ENCODE measurements around the gene RBMS2. TPM values are rescaled to one million over a fixed set of nuclear protein-coding genes. Genes with fewer than 3 reads are reported as not detected.
A peak's percentile ranks its signal among the peaks of the same experiment; 100 is the strongest.
"Not testable (repeated sequence)": the region's sequence is repeated elsewhere in the genome, so short reads cannot be mapped to it uniquely, and the experiment has no call there.

Gene RBMS2
- polyA plus RNA-seq, 2 of the 4 experiments (the other 2 are of a cell fraction) = 13.3 to 46.4 TPM

GRCh38 chr12:56510786-56511185, 10.8 kb upstream of the RBMS2 start:
- ATAC-seq (no peak), DNase-seq (ENCODE audit: low read depth in 1 of 2, low spot score in 1 of 2) (no peak), FAIRE-seq (no peak)
- H3K4me3 ChIP-seq = no peak overlapping the region
- no peak overlapping the region for H3K4me2 ChIP-seq
- WGBS (ENCODE audit: missing lambda C conversion rate) = 81% methylated on average over 16 of the region's 16 CpGs
- ChIA-PET CTCF (interaction anchor here (1.1 to 15.2 kb wide), 6 partner anchors 9 to 126 kb away, joined by 3 to 282 read pairs (median 6); no protein-coding TSS in a partner anchor), POLR2A (no interaction called here)
- H3K9me3 ChIP-seq = no peaks in the 10 kb centered on the region
- TF ChIP-seq CBX2 (IDR thresholded peaks at IDR 0.05; ENCODE audit: borderline replicate concordance, low read depth) = no peak
- no peak for TF ChIP-seq POLR2A (IDR thresholded peaks at IDR 0.05; ENCODE audit: low read length)
- no peak for TF ChIP-seq ATOH8 (CRISPR knock-in tag; IDR thresholded peaks at IDR 0.05; ENCODE audit: low read depth)
- H3K27ac ChIP-seq = no peak overlapping the region
- no peaks in the 10 kb centered on the region for H3K4me1 ChIP-seq

GRCh38 chr12:56514014-56514318, 7.7 kb upstream of the RBMS2 start:
- 50% methylated on average over 4 of the region's 4 CpGs for WGBS (ENCODE audit: missing lambda C conversion rate)

GRCh38 chr12:56517854-56518253, 3.8 kb upstream of the RBMS2 start:
- 94% methylated on average over 2 of the region's 2 CpGs for WGBS (ENCODE audit: missing lambda C conversion rate)
- DNase-seq (ENCODE audit: low read depth in 1 of 2, low spot score in 1 of 2) = no peak
- Histone ChIP-seq H3K4me2 (peak overlapping the region; percentile 63), H3K4me3 (no peak overlapping the region), H3K4me1 (peaks cover 37% of the 10 kb centered on the region), H3K9me3 (no peaks in the 10 kb centered on the region), H3K27ac (peak overlapping the region; percentile 59 to 89; a peak in 5 of 6 replicates)
- ChIA-PET POLR2A (no interaction called here), CTCF (interaction anchor here (2.2 to 15.2 kb wide), 4 partner anchors 22 to 118 kb away, joined by 5 to 282 read pairs (median 48); no protein-coding TSS in a partner anchor)
- no peak for ATAC-seq
- TF ChIP-seq RCOR1 (IDR thresholded peaks at IDR 0.05; ENCODE audit: low read depth, low read length) (no peak), JUNB (IDR thresholded peaks at IDR 0.05) (no peak), KDM5A (IDR thresholded peaks at IDR 0.05) (no peak), MAFK (IDR thresholded peaks at IDR 0.05; ENCODE audit: partially characterized antibody) (no peak), HOXA7 (CRISPR knock-in tag; IDR thresholded peaks at IDR 0.05) (no peak), ZSCAN20 (CRISPR knock-in tag; IDR thresholded peaks at IDR 0.05) (no peak), ATOH8 (CRISPR knock-in tag; IDR thresholded peaks at IDR 0.05; ENCODE audit: low read depth) (no peak), CHD2 (IDR thresholded peaks at IDR 0.05; ENCODE audit: low read length, partially characterized antibody) (no peak), PBX3 (IDR thresholded peaks at IDR 0.05) (no peak), POLR2A (IDR thresholded peaks at IDR 0.05; ENCODE audit: low read length) (no peak), KDM1A (IDR thresholded peaks at IDR 0.05; ENCODE audit: low read depth) (no peak), CBX2 (IDR thresholded peaks at IDR 0.05; ENCODE audit: borderline replicate concordance, low read depth) (no peak), ZNF302 (CRISPR knock-in tag; IDR thresholded peaks at IDR 0.05) (no peak)
- FAIRE-seq = no peak

More at GRCh38 chr12:56514014-56514318, 7.7 kb upstream of the RBMS2 start:
- peaks cover 12% of the 10 kb centered on the region for H3K4me1 ChIP-seq
- POLR2A ChIA-PET = interaction anchor here (0.9 to 1.3 kb wide), 2 partner anchors 55 to 121 kb away, joined by 3 read pairs; no protein-coding TSS in a partner anchor
- CTCF ChIA-PET = interaction anchor here (0.6 to 15.2 kb wide), 41 partner anchors 8 to 324 kb away, joined by 3 to 282 read pairs (median 7); partner anchors contain the start of genes ATP5F1B, GLS2, RBMS2 and SMARCC2
- H3K27ac ChIP-seq; FAIRE-seq; H3K4me3 ChIP-seq; H3K9me3 ChIP-seq; DNase-seq (ENCODE audit: low read depth in 1 of 2, low spot score in 1 of 2); H3K4me2 ChIP-seq: not testable (repeated sequence)
- ATAC-seq = peak in 1 of 2 experiments; percentile 23; a peak in 3 of 6 replicates
- TF ChIP-seq RAD21 (conservative IDR thresholded peaks at IDR 0.05 in 1 of 2, IDR thresholded peaks at IDR 0.05 in 1 of 2) = 0 out of 5 replicates have a peak, but pooled peaks of 1 of the 2 experiments have one; percentile 22

GRCh38 chr12:56518570-56518969, 3.0 kb upstream of the RBMS2 start:
- ChIA-PET CTCF (interaction anchor here (0.7 to 6.1 kb wide), 5 partner anchors 21 to 117 kb away, joined by 3 to 36 read pairs (median 5); no protein-coding TSS in a partner anchor), POLR2A (no interaction called here)
- DNase-seq (ENCODE audit: low read depth in 1 of 2, low spot score in 1 of 2) = peak in 1 of 2 experiments; percentile 64
- peak; percentile 73 for FAIRE-seq
- H3K9me3 ChIP-seq = no peaks in the 10 kb centered on the region
- peak in 1 of 2 experiments; percentile 34; a peak in 3 of 6 replicates for ATAC-seq
- H3K27ac ChIP-seq = peak overlapping the region; percentile 59 to 89
- peaks cover 41% of the 10 kb centered on the region for H3K4me1 ChIP-seq
- peak overlapping the region; percentile 63 for H3K4me2 ChIP-seq
- WGBS (ENCODE audit: missing lambda C conversion rate) = 1% methylated on average over 2 of the region's 2 CpGs
- no peak overlapping the region for H3K4me3 ChIP-seq
- TF ChIP-seq ZSCAN20 (CRISPR knock-in tag; IDR thresholded peaks at IDR 0.05) (no peak), CBX8 (IDR thresholded peaks at IDR 0.05) (no peak), POLR2AphosphoS2 (conservative IDR thresholded peaks at IDR 0.05; ENCODE audit: low read length) (no peak), JUNB (IDR thresholded peaks at IDR 0.05) (no peak; the same call in 1 of the 2 replicates), HEYL (CRISPR knock-in tag; IDR thresholded peaks at IDR 0.05) (no peak), SREBF2 (IDR thresholded peaks at IDR 0.05) (no peak), BCL3 (IDR thresholded peaks at IDR 0.05) (no peak), MAX (IDR thresholded peaks at IDR 0.05) (peak; percentile 70), KDM5A (IDR thresholded peaks at IDR 0.05) (no peak), FOXS1 (CRISPR knock-in tag; IDR thresholded peaks at IDR 0.05) (no peak), CHD4 (IDR thresholded peaks at IDR 0.05; ENCODE audit: borderline replicate concordance) (no peak), RAD21 (conservative IDR thresholded peaks at IDR 0.05 in 1 of 2, IDR thresholded peaks at IDR 0.05 in 1 of 2) (no peak), HMGXB4 (CRISPR knock-in tag; IDR thresholded peaks at IDR 0.05; ENCODE audit: borderline replicate concordance) (no peak), CEBPB (IDR thresholded peaks at IDR 0.05) (no peak)

Measured in A549 (cell line).